ENCODE measurements around the gene CCDC138.
"Not testable (repeated sequence)": the region's sequence is repeated elsewhere in the genome, so short reads cannot be mapped to it uniquely, and the experiment has no call there.

Gene CCDC138

GRCh38 chr2:108786354-108787215 is at the start of gene CCDC138:
Gene CCDC138 (plus strand): TSS chr2:108786771. CDS start chr2:108786823, 52 bp downstream.
- DNase-seq (ENCODE audit: low read depth) = peak; percentile 88

GRCh38 chr2:108757973-108758372 is 28.6 kb upstream of the CCDC138 start:
- not testable (repeated sequence) for DNase-seq (ENCODE audit: low read depth)

GRCh38 chr2:108762618-108763017 is 24.0 kb upstream of the CCDC138 start:
- not testable (repeated sequence) for DNase-seq (ENCODE audit: low read depth)

GRCh38 chr2:108766671-108767070 is 19.9 kb upstream of the CCDC138 start:
- not testable (repeated sequence) for DNase-seq (ENCODE audit: low read depth)

GRCh38 chr2:108767859-108768258 is 18.7 kb upstream of the CCDC138 start:
- not testable (repeated sequence) for DNase-seq (ENCODE audit: low read depth)

GRCh38 chr2:108776475-108776874 is 10.1 kb upstream of the CCDC138 start:
- DNase-seq (ENCODE audit: low read depth) = no peak

GRCh38 chr2:108778857-108779256 is 7.7 kb upstream of the CCDC138 start:
- no peak for DNase-seq (ENCODE audit: low read depth)

- no peak for DNase-seq (ENCODE audit: low read depth)
Observed at GRCh38 chr2:108786008-108786353, 590 bp upstream of the CCDC138 start.

- DNase-seq (ENCODE audit: low read depth) = no peak
Observed at GRCh38 chr2:108787216-108787541, 608 bp downstream of the CCDC138 start.

GRCh38 chr2:108803045-108803736 is 16.6 kb downstream of the CCDC138 start:
- DNase-seq (ENCODE audit: low read depth) = no peak

- no peak for DNase-seq (ENCODE audit: low read depth)
Observed at GRCh38 chr2:108805032-108805431, 18.5 kb downstream of the CCDC138 start.

- no peak for DNase-seq (ENCODE audit: low read depth)
Observed at GRCh38 chr2:108805782-108806181, 19.2 kb downstream of the CCDC138 start.

GRCh38 chr2:108806371-108807113 is 20.0 kb downstream of the CCDC138 start:
- DNase-seq (ENCODE audit: low read depth) = no peak

- no peak for DNase-seq (ENCODE audit: low read depth)
Observed at GRCh38 chr2:108809936-108810335, 23.4 kb downstream of the CCDC138 start.

- no peak for DNase-seq (ENCODE audit: low read depth)
Observed at GRCh38 chr2:108810993-108811957, 24.7 kb downstream of the CCDC138 start.

- no peak for DNase-seq (ENCODE audit: low read depth)
Observed at GRCh38 chr2:108813732-108814131, 27.2 kb downstream of the CCDC138 start.

GRCh38 chr2:108820482-108820881 is 33.9 kb downstream of the CCDC138 start:
- DNase-seq (ENCODE audit: low read depth) = no peak

GRCh38 chr2:108823286-108823685 is 36.7 kb downstream of the CCDC138 start:
- DNase-seq (ENCODE audit: low read depth) = no peak

GRCh38 chr2:108824316-108825070 is 37.9 kb downstream of the CCDC138 start:
- no peak for DNase-seq (ENCODE audit: low read depth)

- DNase-seq (ENCODE audit: low read depth) = no peak
Observed at GRCh38 chr2:108825254-108825653, 38.7 kb downstream of the CCDC138 start.

GRCh38 chr2:108825736-108826135 is 39.2 kb downstream of the CCDC138 start:
- no peak for DNase-seq (ENCODE audit: low read depth)

Measured in activated T-cell treated with anti-CD3 and anti-CD28 coated beads for 24 hours (primary cell).